GM13977 (cell line): Measurements from ENCODE around the gene PRSS8.
"Not testable (repeated sequence)": the region's sequence is repeated elsewhere in the genome, so short reads cannot be mapped to it uniquely, and the experiment has no call there.

ENCODE experiments used
- DNase-seq: peaks from one replicate; pipeline ENCODE4 v3.0.0; 2012; ENCODE audit warnings: low spot score
- CTCF ChIP-seq: IDR thresholded peaks from 2 replicates; pipeline ENCODE4 v1.5.1; 2012; ENCODE audit warnings: mild to moderate bottlenecking, control low read depth; ENCODE audit not compliant: insufficient read depth; ENCODE audit errors: extremely low read depth, missing control alignments
- in situ Hi-C: fragments of 300-500 bp; cut with MboI; formaldehyde crosslinking; loops from one replicate; pipeline ENCODE4 v1.12.0; 2022; ENCODE audit warnings: low sequenced_read_pairs, low pct_unique_long_range_greater_than_20kb, mixed read lengths, inconsistent platforms; ENCODE audit not compliant: unreplicated experiment

PRSS8 gene

GRCh38 chr16:31143694-31144148 lies 8.2 kb upstream of the PRSS8 start:
- in situ Hi-C loops = no loop called here
- TF ChIP-seq CTCF = no peak
- DNase-seq = no peak

- in situ Hi-C loops = no loop called here
- no peak for DNase-seq
These were observed 7.6 kb upstream of the PRSS8 start for GRCh38 chr16:31143011-31143693.

GRCh38 chr16:31142109-31143010 lies 6.8 kb upstream of the PRSS8 start:
- in situ Hi-C loops = no loop called here
- DNase-seq = peak; percentile 100

More at GRCh38 chr16:31143011-31143693, 7.6 kb upstream of the PRSS8 start:
- no peak for TF ChIP-seq CTCF

GRCh38 chr16:31141489-31142108 lies 6.1 kb upstream of the PRSS8 start:
- DNase-seq = no peak
- no peak for TF ChIP-seq CTCF
- in situ Hi-C loops = no loop called here

More at GRCh38 chr16:31142109-31143010, 6.8 kb upstream of the PRSS8 start:
- TF ChIP-seq CTCF = peak; percentile 93

GRCh38 chr16:31141071-31141469 lies 5.5 kb upstream of the PRSS8 start:
- in situ Hi-C loops, DNase-seq: not testable (repeated sequence)

- in situ Hi-C loops = no loop called here
- TF ChIP-seq CTCF = no peak
- DNase-seq = no peak
These were observed 3.4 kb upstream of the PRSS8 start for GRCh38 chr16:31138621-31139578.

- DNase-seq, in situ Hi-C loops: not testable (repeated sequence)
These were observed 1.4 kb upstream of the PRSS8 start for GRCh38 chr16:31136822-31137499.
